ENCODE results near the gene GHR. TPM values are rescaled to one million over a fixed set of nuclear protein-coding genes. Genes with fewer than 3 reads are reported as not detected.

GHR gene
- total and polyA plus RNA-seq, 4 experiments from 2014 or later = not detected

DNA sequence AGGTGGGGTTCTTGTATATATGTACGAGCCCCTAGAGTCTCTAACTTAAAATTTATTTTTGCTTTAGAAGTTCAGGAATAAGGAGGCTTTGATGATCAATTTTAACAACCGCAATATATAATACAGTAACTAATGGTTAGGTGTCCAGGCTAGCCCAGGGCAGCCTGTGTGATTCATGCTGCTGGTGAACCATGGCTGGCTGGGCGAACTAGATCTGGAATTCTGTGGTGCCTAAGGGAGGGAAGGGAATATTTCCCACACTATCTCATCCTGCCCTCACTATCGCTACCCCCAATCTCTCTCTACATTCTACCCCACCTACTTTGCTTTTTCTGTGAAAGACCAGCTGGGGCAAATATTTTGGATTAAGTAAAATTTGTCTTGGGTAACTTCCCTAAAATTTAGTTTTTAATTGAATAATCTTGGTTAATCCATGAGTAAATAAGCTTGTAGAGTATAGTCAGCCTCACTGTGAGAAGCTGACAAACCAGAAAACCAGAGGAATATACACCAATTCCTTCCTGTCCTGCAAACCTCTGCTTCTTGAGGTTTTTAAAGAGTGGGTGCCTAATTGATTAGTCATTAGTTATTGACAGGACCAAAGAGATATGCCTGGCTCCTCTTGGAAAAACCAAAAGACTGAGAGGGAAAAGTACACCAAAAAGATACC is 218.2 kb downstream of the GHR start:
- intact Hi-C loops (cut with micrococcal nuclease) = no loop called here
- Mint-ChIP-seq H3K9me3 (peaks cover 0 to 2% (median 0%) of the 10 kb centered on the region in 8 donors), H3K36me3 (no peaks in the 10 kb centered on the region), H3K27me3 (peaks cover 11 to 13% of the 10 kb centered on the region in 2 donors), H3K27ac (no peak overlapping the region), H3K4me3 (no peak overlapping the region), H3K4me1 (no peaks in the 10 kb centered on the region)
- Histone ChIP-seq H3K36me3 (ENCODE audit: insufficient read depth, low read length) (no peaks in the 10 kb centered on the region), H3K9me3 (ENCODE audit: control insufficient read depth in 1 of 2, low read length in 2 of 2) (no peaks in the 10 kb centered on the region), H3K27me3 (ENCODE audit: insufficient read depth, low read length) (no peaks in the 10 kb centered on the region), H3K27ac (ENCODE audit: low read depth, low read length) (no peak overlapping the region), H3K4me1 (ENCODE audit: insufficient read depth, low read length) (no peaks in the 10 kb centered on the region), H3K4me3 (ENCODE audit: low read length in 2 of 2) (no peak overlapping the region)
- no peak for DNase-seq
- ChIA-PET POLR2A (ENCODE audit: partially characterized antibody) (no interaction called here), CTCF (ENCODE audit: partially characterized antibody) (no interaction called here)

DNA sequence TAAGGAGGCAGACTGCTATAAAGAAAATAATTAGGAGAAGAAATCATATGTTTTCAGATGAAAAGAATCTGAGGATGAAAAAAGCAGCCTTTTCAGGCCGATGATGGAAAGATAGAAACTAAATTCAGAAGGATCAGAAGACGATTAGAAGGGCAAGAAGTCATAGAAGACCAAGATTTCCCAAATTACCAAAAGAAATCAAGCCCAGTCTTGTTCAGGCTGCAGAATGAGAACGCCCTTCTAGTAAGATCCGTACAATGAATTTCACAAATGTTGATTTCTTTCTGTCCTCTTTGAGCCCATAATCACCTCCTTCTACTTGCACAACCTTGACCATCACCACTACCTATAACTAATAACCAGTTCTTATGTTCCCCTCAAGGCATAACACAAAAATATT is 218.8 kb downstream of the GHR start:
- intact Hi-C loops (cut with micrococcal nuclease) = no loop called here
- H3K27ac ChIP-seq (ENCODE audit: low read depth, low read length) = no peak overlapping the region
- POLR2A ChIA-PET (ENCODE audit: partially characterized antibody) = no interaction called here
- no peaks in the 10 kb centered on the region for H3K36me3 Mint-ChIP-seq
- no peaks in the 10 kb centered on the region for H3K36me3 ChIP-seq (ENCODE audit: insufficient read depth, low read length)
- CTCF ChIA-PET (ENCODE audit: partially characterized antibody) = no interaction called here
- no peak for DNase-seq
- H3K27me3 Mint-ChIP-seq = peaks cover 11 to 13% of the 10 kb centered on the region in 2 donors
- H3K9me3 ChIP-seq (ENCODE audit: control insufficient read depth in 1 of 2, low read length in 2 of 2) = no peaks in the 10 kb centered on the region
- H3K9me3 Mint-ChIP-seq = peaks cover 0 to 2% (median 0%) of the 10 kb centered on the region in 8 donors
- no peak overlapping the region for H3K27ac Mint-ChIP-seq
- no peaks in the 10 kb centered on the region for H3K4me1 Mint-ChIP-seq
- no peak overlapping the region for H3K4me3 Mint-ChIP-seq
- no peaks in the 10 kb centered on the region for H3K4me1 ChIP-seq (ENCODE audit: insufficient read depth, low read length)
- no peaks in the 10 kb centered on the region for H3K27me3 ChIP-seq (ENCODE audit: insufficient read depth, low read length)
- no peak overlapping the region for H3K4me3 ChIP-seq (ENCODE audit: low read length in 2 of 2)

DNA sequence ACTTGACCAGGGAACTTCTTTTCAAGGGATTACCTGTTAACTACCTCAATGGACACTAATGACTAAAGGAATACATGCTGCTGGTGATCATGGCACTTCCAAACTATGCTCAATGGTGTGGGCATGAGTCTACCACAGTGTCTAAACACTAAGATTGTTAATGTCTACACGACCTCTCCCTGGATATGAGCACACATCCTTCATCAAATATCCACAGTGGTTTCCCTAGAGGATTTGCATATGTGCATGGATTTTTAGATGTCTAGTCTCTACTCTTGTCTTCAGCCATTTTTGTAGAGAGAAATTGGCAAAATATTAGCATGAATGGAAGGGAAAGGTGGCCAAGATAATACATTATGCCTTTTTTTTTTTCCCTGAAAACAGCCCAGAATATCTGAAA is 220.1 kb downstream of the GHR start:
- Mint-ChIP-seq H3K36me3 (no peaks in the 10 kb centered on the region), H3K4me3 (no peak overlapping the region), H3K27ac (no peak overlapping the region), H3K4me1 (no peaks in the 10 kb centered on the region), H3K27me3 (peaks cover 11 to 13% of the 10 kb centered on the region in 2 donors), H3K9me3 (peaks cover 0 to 2% (median 0%) of the 10 kb centered on the region in 8 donors)
- Histone ChIP-seq H3K9me3 (ENCODE audit: control insufficient read depth in 1 of 2, low read length in 2 of 2) (no peaks in the 10 kb centered on the region), H3K27ac (ENCODE audit: low read depth, low read length) (no peak overlapping the region), H3K4me3 (ENCODE audit: low read length in 2 of 2) (no peak overlapping the region), H3K36me3 (ENCODE audit: insufficient read depth, low read length) (no peaks in the 10 kb centered on the region), H3K27me3 (ENCODE audit: insufficient read depth, low read length) (no peaks in the 10 kb centered on the region), H3K4me1 (ENCODE audit: insufficient read depth, low read length) (no peaks in the 10 kb centered on the region)
- ChIA-PET CTCF (ENCODE audit: partially characterized antibody) (no interaction called here), POLR2A (ENCODE audit: partially characterized antibody) (no interaction called here)
- DNase-seq = no peak
- intact Hi-C loops (cut with micrococcal nuclease) = no loop called here

DNA sequence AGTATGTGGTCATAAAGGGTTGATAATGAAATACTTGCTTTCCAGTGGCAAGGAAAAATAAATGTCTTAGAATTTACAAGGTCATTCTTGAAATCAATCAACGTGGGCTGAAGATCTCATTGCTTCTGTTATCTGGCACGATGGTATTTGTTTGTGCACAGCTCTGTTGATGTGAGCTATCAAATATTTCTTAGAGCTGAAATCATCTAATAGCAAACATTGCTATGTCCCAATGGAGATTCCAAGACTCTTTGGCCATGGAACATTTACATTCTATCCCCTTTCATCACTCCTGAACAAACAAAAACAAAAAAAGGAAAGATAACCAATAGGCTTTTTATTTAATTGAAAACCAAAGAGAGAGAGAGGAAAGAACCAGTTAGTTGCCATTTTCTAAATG is 221.9 kb downstream of the GHR start:
- H3K9me3 Mint-ChIP-seq = peaks cover 0 to 2% (median 0%) of the 10 kb centered on the region in 8 donors
- CTCF ChIA-PET (ENCODE audit: partially characterized antibody) = interaction anchor here (1.7 kb wide), 1 partner anchor 11 kb away, joined by 5 read pairs; no protein-coding TSS in a partner anchor
- H3K27ac ChIP-seq (ENCODE audit: low read depth, low read length) = no peak overlapping the region
- H3K9me3 ChIP-seq (ENCODE audit: control insufficient read depth in 1 of 2, low read length in 2 of 2) = no peaks in the 10 kb centered on the region
- H3K27ac Mint-ChIP-seq = no peak overlapping the region
- intact Hi-C loops (cut with micrococcal nuclease) = no loop called here
- H3K27me3 Mint-ChIP-seq = peaks cover 7 to 10% of the 10 kb centered on the region in 2 donors
- H3K36me3 ChIP-seq (ENCODE audit: insufficient read depth, low read length) = no peaks in the 10 kb centered on the region
- POLR2A ChIA-PET (ENCODE audit: partially characterized antibody) = no interaction called here
- no peaks in the 10 kb centered on the region for H3K27me3 ChIP-seq (ENCODE audit: insufficient read depth, low read length)
- no peak overlapping the region for H3K4me3 Mint-ChIP-seq
- no peaks in the 10 kb centered on the region for H3K4me1 ChIP-seq (ENCODE audit: insufficient read depth, low read length)
- no peak for DNase-seq
- H3K4me1 Mint-ChIP-seq = no peaks in the 10 kb centered on the region
- no peak overlapping the region for H3K4me3 ChIP-seq (ENCODE audit: low read length in 2 of 2)
- H3K36me3 Mint-ChIP-seq = no peaks in the 10 kb centered on the region

DNA sequence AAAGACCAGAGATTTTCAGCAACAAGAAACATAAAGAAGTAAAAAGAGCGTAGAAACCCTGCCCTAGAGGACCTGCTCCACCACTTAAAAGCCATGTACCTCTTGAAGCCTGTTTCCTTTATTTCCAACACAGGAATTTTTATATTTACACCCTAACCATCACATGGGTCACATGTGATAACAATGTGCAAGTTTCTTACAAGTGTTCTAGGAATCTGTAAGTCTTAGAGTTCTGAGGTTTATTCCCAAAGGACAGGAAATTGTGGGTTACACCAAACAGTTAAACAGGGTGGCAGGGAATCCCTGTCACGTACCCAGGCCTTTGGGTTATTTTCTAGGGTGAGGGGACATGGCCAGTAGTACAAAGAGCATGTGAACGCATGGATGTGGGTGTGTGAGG is 224.8 kb downstream of the GHR start:
- peaks cover 3 to 7% of the 10 kb centered on the region in 2 donors for H3K27me3 Mint-ChIP-seq
- Histone ChIP-seq H3K4me1 (ENCODE audit: insufficient read depth, low read length) (no peaks in the 10 kb centered on the region), H3K27me3 (ENCODE audit: insufficient read depth, low read length) (no peaks in the 10 kb centered on the region), H3K27ac (ENCODE audit: low read depth, low read length) (no peak overlapping the region), H3K4me3 (ENCODE audit: low read length in 2 of 2) (no peak overlapping the region), H3K36me3 (ENCODE audit: insufficient read depth, low read length) (no peaks in the 10 kb centered on the region), H3K9me3 (ENCODE audit: control insufficient read depth in 1 of 2, low read length in 2 of 2) (no peaks in the 10 kb centered on the region)
- H3K4me3 Mint-ChIP-seq = no peak overlapping the region
- no peaks in the 10 kb centered on the region for H3K36me3 Mint-ChIP-seq
- CTCF ChIA-PET (ENCODE audit: partially characterized antibody) = interaction anchor here (1.1 to 1.7 kb wide), 3 partner anchors 11 to 66 kb away, joined by 3 to 4 read pairs (median 3); no protein-coding TSS in a partner anchor
- intact Hi-C loops (cut with micrococcal nuclease) = no loop called here
- peaks cover 0 to 2% (median 0%) of the 10 kb centered on the region in 8 donors for H3K9me3 Mint-ChIP-seq
- POLR2A ChIA-PET (ENCODE audit: partially characterized antibody) = interaction anchor here (0.6 kb wide), 1 partner anchor 97 kb away, joined by 3 read pairs; no protein-coding TSS in a partner anchor
- H3K27ac Mint-ChIP-seq = no peak overlapping the region
- H3K4me1 Mint-ChIP-seq = no peaks in the 10 kb centered on the region
- DNase-seq = no peak

DNA sequence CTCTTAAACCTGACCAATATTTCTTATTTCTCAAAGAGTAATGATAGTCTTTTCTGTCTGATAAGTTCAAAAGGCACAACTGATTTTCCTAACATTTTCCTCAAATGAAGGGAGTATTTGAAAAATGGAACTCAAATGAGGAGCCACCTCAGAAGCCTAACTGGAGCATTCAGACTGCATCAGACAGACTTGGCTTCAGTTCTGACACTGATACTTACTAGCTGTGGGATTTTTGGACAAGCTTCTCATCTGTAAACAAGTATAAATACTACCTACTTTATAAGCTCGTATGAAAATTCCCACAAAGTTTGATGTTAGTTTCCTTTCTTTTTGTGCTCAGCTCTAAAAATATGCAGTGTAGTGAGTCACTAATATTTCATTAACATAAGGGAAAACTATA is 225.7 kb downstream of the GHR start:
- Mint-ChIP-seq H3K27me3 (peaks cover 1 to 3% of the 10 kb centered on the region in 2 donors), H3K36me3 (no peaks in the 10 kb centered on the region), H3K4me3 (no peak overlapping the region), H3K27ac (no peak overlapping the region), H3K4me1 (no peaks in the 10 kb centered on the region), H3K9me3 (no peaks in the 10 kb centered on the region)
- Histone ChIP-seq H3K36me3 (ENCODE audit: insufficient read depth, low read length) (no peaks in the 10 kb centered on the region), H3K9me3 (ENCODE audit: control insufficient read depth in 1 of 2, low read length in 2 of 2) (no peaks in the 10 kb centered on the region), H3K27ac (ENCODE audit: low read depth, low read length) (no peak overlapping the region), H3K4me3 (ENCODE audit: low read length in 2 of 2) (no peak overlapping the region), H3K4me1 (ENCODE audit: insufficient read depth, low read length) (no peaks in the 10 kb centered on the region), H3K27me3 (ENCODE audit: insufficient read depth, low read length) (no peaks in the 10 kb centered on the region)
- ChIA-PET CTCF (ENCODE audit: partially characterized antibody) (no interaction called here), POLR2A (ENCODE audit: partially characterized antibody) (no interaction called here)
- DNase-seq = no peak
- intact Hi-C loops (cut with micrococcal nuclease) = no loop called here

DNA sequence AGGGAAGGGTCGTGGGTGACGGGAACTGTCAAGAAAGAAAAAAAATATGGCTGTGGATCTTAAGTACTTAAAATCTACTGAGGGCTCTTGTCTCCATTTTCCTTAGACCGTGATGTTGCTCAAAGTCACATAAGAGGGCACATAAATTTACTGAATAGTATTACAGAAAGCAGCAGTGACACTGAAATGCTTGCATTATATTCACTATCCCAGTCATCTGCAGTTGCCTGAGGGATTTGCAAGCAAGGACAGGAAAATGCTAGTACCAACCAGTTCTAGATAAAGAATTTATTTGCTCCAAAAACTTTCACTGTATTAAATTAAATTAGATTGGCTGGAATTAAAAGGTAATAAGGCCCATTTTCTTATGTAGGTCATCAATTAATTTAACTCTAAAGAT is 226.8 kb downstream of the GHR start:
- peaks cover 1 to 2% of the 10 kb centered on the region in 2 donors for H3K27me3 Mint-ChIP-seq
- H3K27ac Mint-ChIP-seq = no peak overlapping the region
- H3K27ac ChIP-seq (ENCODE audit: low read depth, low read length) = no peak overlapping the region
- ChIA-PET POLR2A (ENCODE audit: partially characterized antibody) (no interaction called here), CTCF (ENCODE audit: partially characterized antibody) (no interaction called here)
- H3K4me3 Mint-ChIP-seq = no peak overlapping the region
- H3K36me3 Mint-ChIP-seq = no peaks in the 10 kb centered on the region
- no peaks in the 10 kb centered on the region for H3K4me1 Mint-ChIP-seq
- intact Hi-C loops (cut with micrococcal nuclease) = loop anchor here (10.0 kb wide), 1 partner anchor 115 kb away; no protein-coding TSS in a partner anchor
- H3K9me3 ChIP-seq (ENCODE audit: control insufficient read depth in 1 of 2, low read length in 2 of 2) = no peaks in the 10 kb centered on the region
- DNase-seq = no peak
- no peaks in the 10 kb centered on the region for H3K9me3 Mint-ChIP-seq
- no peak overlapping the region for H3K4me3 ChIP-seq (ENCODE audit: low read length in 2 of 2)
- H3K27me3 ChIP-seq (ENCODE audit: insufficient read depth, low read length) = no peaks in the 10 kb centered on the region
- no peaks in the 10 kb centered on the region for H3K36me3 ChIP-seq (ENCODE audit: insufficient read depth, low read length)
- no peaks in the 10 kb centered on the region for H3K4me1 ChIP-seq (ENCODE audit: insufficient read depth, low read length)

Data from CD4-positive, alpha-beta memory T cell (primary cell).